Mesothelial cell of epicardium (in vitro differentiated cells): Measurements from ENCODE around the gene RAD51B. TPM values are rescaled to one million over a fixed set of nuclear protein-coding genes. Genes with fewer than 3 reads are reported as not detected.
A peak's percentile ranks its signal among the peaks of the same experiment; 100 is the strongest.

Experiments
- DNase-seq, 2 experiments: peaks; one replicate each; pipeline ENCODE4 v3.0.0; 2021; ENCODE audit warnings: low spot score in 2 of 2; ENCODE audit not compliant: unreplicated experiment in 2 of 2
- H3K27ac Mint-ChIP-seq: 2 replicates; pipeline ENCODE4 v1.8.0; 2021; ENCODE audit warnings: mixed read lengths
- H3K27me3 Mint-ChIP-seq: 2 replicates; pipeline ENCODE4 v1.8.0; 2021; ENCODE audit warnings: low read depth, mixed read lengths
- H3K36me3 Mint-ChIP-seq: 2 replicates; pipeline ENCODE4 v1.8.0; 2021; ENCODE audit warnings: mixed read lengths
- H3K4me1 Mint-ChIP-seq: 2 replicates; pipeline ENCODE4 v1.8.0; 2021; ENCODE audit warnings: mixed read lengths
- H3K4me3 Mint-ChIP-seq: 2 replicates; pipeline ENCODE4 v1.8.0; 2021; ENCODE audit warnings: mild to moderate bottlenecking, moderate library complexity, mixed read lengths
- H3K9me3 Mint-ChIP-seq: 2 replicates; pipeline ENCODE4 v1.8.0; 2021; ENCODE audit warnings: mixed read lengths
- CTCF ChIP-seq: fragments of 200-600 bp; sonication (generic); IDR thresholded peaks from one replicate; pipeline ENCODE4 v1.5.0; 2021; ENCODE audit warnings: antibody characterized with exemption; ENCODE audit not compliant: unreplicated experiment
- total RNA-seq: library from RNA; stranded (reverse); gene quantifications from 3 replicates; pipeline ENCODE4 v1.2.1, GENCODE V29; 2021

RAD51B gene
- total RNA-seq, 1 donor from 2014 or later: 34.7 TPM

GRCh38 chr14:68418174-68419118 is 598.9 kb downstream of the RAD51B start:
- no peak for TF ChIP-seq CTCF
- H3K27me3 Mint-ChIP-seq: no peaks in the 10 kb centered on the region
- no peak for DNase-seq
- H3K36me3 Mint-ChIP-seq: no peaks in the 10 kb centered on the region
- H3K4me1 Mint-ChIP-seq: peaks cover 41% of the 10 kb centered on the region
- H3K4me3 Mint-ChIP-seq: no peak overlapping the region
- H3K9me3 Mint-ChIP-seq: no peaks in the 10 kb centered on the region
- peak overlapping the region; percentile 53 for H3K27ac Mint-ChIP-seq

- H3K4me1 Mint-ChIP-seq: peaks cover 27% of the 10 kb centered on the region
Observed at GRCh38 chr14:68420350-68420749, 600.8 kb downstream of the RAD51B start.

GRCh38 chr14:68421116-68421515 is 601.5 kb downstream of the RAD51B start:
- Mint-ChIP-seq H3K36me3 (no peaks in the 10 kb centered on the region), H3K27ac (peak overlapping the region; percentile 73), H3K4me3 (no peak overlapping the region), H3K4me1 (peaks cover 25% of the 10 kb centered on the region), H3K27me3 (no peaks in the 10 kb centered on the region), H3K9me3 (no peaks in the 10 kb centered on the region)
- no peak for DNase-seq
- no peak for TF ChIP-seq CTCF

More at GRCh38 chr14:68420350-68420749, 600.8 kb downstream of the RAD51B start:
- Mint-ChIP-seq H3K27ac (peak overlapping the region; percentile 14), H3K27me3 (no peaks in the 10 kb centered on the region), H3K9me3 (no peaks in the 10 kb centered on the region), H3K4me3 (no peak overlapping the region), H3K36me3 (no peaks in the 10 kb centered on the region)
- DNase-seq: no peak
- no peak for TF ChIP-seq CTCF

GRCh38 chr14:68423686-68424085 is 604.1 kb downstream of the RAD51B start:
- DNase-seq: no peak
- Mint-ChIP-seq H3K4me1 (peaks cover 15% of the 10 kb centered on the region), H3K9me3 (peaks cover 13% of the 10 kb centered on the region), H3K27me3 (no peaks in the 10 kb centered on the region), H3K27ac (no peak overlapping the region), H3K4me3 (no peak overlapping the region), H3K36me3 (peaks cover 4% of the 10 kb centered on the region)
- no peak for TF ChIP-seq CTCF

- no peak for DNase-seq
Observed at GRCh38 chr14:68424443-68425172, 605.0 kb downstream of the RAD51B start.

More at GRCh38 chr14:68424443-68425172, 605.0 kb downstream of the RAD51B start:
- Mint-ChIP-seq H3K36me3 (peaks cover 12% of the 10 kb centered on the region), H3K9me3 (peaks cover 13% of the 10 kb centered on the region), H3K27ac (no peak overlapping the region), H3K27me3 (no peaks in the 10 kb centered on the region), H3K4me3 (no peak overlapping the region), H3K4me1 (peaks cover 15% of the 10 kb centered on the region)
- no peak for TF ChIP-seq CTCF
